Keratinocyte (primary cell): ENCODE data around the gene CLEC16A. TPM values are rescaled to one million over a fixed set of nuclear protein-coding genes. Genes with fewer than 3 reads are reported as not detected.

Source experiments
- DNase-seq: peaks from one replicate; pipeline ENCODE4 v3.0.0-alpha.2; 2011; ENCODE audit warnings: low read depth, missing footprints, low spot score
- FAIRE-seq: peaks from 2 replicates; lab custom pipeline; 2011; peaks lifted over from hg19 to GRCh38; lab: Jason Lieb, UNC
- H2AFZ ChIP-seq: 2 replicates; pipeline ENCODE4 v1.6.0; 2012; ENCODE audit warnings: low read length, control low read depth, inconsistent platforms; ENCODE audit not compliant: control insufficient read depth
- H3K27ac ChIP-seq: 2 replicates; pipeline ENCODE4 v1.5.1; 2011; ENCODE audit warnings: low read length; ENCODE audit not compliant: control insufficient read depth, insufficient read depth
- H3K27me3 ChIP-seq: 3 replicates; pipeline ENCODE4 v1.6.0; 2011; ENCODE audit warnings: low read length; ENCODE audit not compliant: control insufficient read depth, insufficient read depth; ENCODE audit errors: extremely low read depth
- H3K36me3 ChIP-seq, 2 experiments: 2 replicates in 1 of 2; 3 replicates in 1 of 2; pipeline ENCODE4 v1.5.1; 2011; ENCODE audit warnings: low read length in 2 of 2, mild to moderate bottlenecking in 1 of 2; ENCODE audit not compliant: control insufficient read depth in 2 of 2, insufficient read depth in 2 of 2; ENCODE audit errors: extremely low read depth in 1 of 2
- H3K4me1 ChIP-seq: 3 replicates; pipeline ENCODE4 v1.5.1; 2011; ENCODE audit warnings: low read length; ENCODE audit not compliant: control insufficient read depth, insufficient read depth; ENCODE audit errors: extremely low read depth
- H3K4me2 ChIP-seq: 3 replicates; pipeline ENCODE4 v1.6.0; 2011; ENCODE audit warnings: low read depth, low read length; ENCODE audit not compliant: control insufficient read depth, insufficient read depth; ENCODE audit errors: extremely low read depth
- H3K4me3 ChIP-seq, 3 experiments: fragments of 200-600 bp in 1 of 3; sonication (generic) in 1 of 3; 2 replicates in 2 of 3; 3 replicates in 1 of 3; pipeline ENCODE4 v1.5.1; 2011 to 2016; ENCODE audit warnings: low read length in 3 of 3, mild to moderate bottlenecking in 3 of 3, control low read depth in 2 of 3, inconsistent platforms in 1 of 3, low read depth in 1 of 3, mixed read lengths in 1 of 3, mixed run types in 1 of 3, moderate library complexity in 1 of 3; ENCODE audit not compliant: control insufficient read depth in 2 of 3, insufficient read depth in 2 of 3; ENCODE audit errors: extremely low read depth in 1 of 3
- H3K79me2 ChIP-seq: 2 replicates; pipeline ENCODE4 v1.6.0; 2012; ENCODE audit warnings: low read length; ENCODE audit not compliant: control insufficient read depth, insufficient read depth
- H3K9ac ChIP-seq: 3 replicates; pipeline ENCODE4 v1.6.0; 2011; ENCODE audit warnings: low read length; ENCODE audit not compliant: control insufficient read depth, insufficient read depth; ENCODE audit errors: extremely low read depth
- H3K9me1 ChIP-seq: 3 replicates; pipeline ENCODE4 v1.6.0; 2011; ENCODE audit warnings: low read length; ENCODE audit not compliant: control insufficient read depth, insufficient read depth; ENCODE audit errors: extremely low read depth
- H3K9me3 ChIP-seq: 2 replicates; pipeline ENCODE4 v1.5.1; 2012; ENCODE audit warnings: low read depth, low read length; ENCODE audit not compliant: control insufficient read depth
- H4K20me1 ChIP-seq: 3 replicates; pipeline ENCODE4 v1.6.0; 2011; ENCODE audit warnings: low read length; ENCODE audit not compliant: control insufficient read depth, insufficient read depth; ENCODE audit errors: extremely low read depth
- EZH2 ChIP-seq: IDR thresholded peaks from one replicate; pipeline ENCODE4 v1.6.1; 2012; ENCODE audit warnings: inconsistent platforms, mild to moderate bottlenecking, low read length, moderate library complexity
- dilution Hi-C: fragments of 300-500 bp; cut with MboI; formaldehyde crosslinking; loops from one replicate; pipeline ENCODE4 v1.7.0; 2020; ENCODE audit warnings: low sequenced_read_pairs; ENCODE audit not compliant: extremely low pct_ligation_motif_present
- polyA plus RNA-seq, 5 experiments: library from polyadenylated mRNA; depleted of rRNA in 3 of 5; stranded (reverse) in 3 of 5; stranded (forward) in 1 of 5; unstranded in 1 of 5; fragments of >200 nt; gene quantifications; 1 replicate in 1 of 5; 2 replicates in 3 of 5; 3 replicates in 1 of 5; pipeline versions ENCODE4 v1.2.1 to v1.2.3, GENCODE V29; 2011 to 2012; ENCODE audit warnings: missing spikeins in 2 of 5, low read depth in 1 of 5, low replicate concordance in 1 of 5
- TF ChIP-seq, protein P1 (sequence below), 3 experiments: IDR thresholded peaks in 1 of 3; conservative IDR thresholded peaks in 1 of 3; optimal IDR thresholded peaks in 1 of 3; 2 replicates in 2 of 3; 3 replicates in 1 of 3; pipeline versions ENCODE3 to v1.5.1; 2011; ENCODE audit warnings: low read length in 3 of 3, mild to moderate bottlenecking in 3 of 3, moderate library complexity in 2 of 3, control low read depth in 1 of 3, inconsistent platforms in 1 of 3; ENCODE audit not compliant: insufficient read depth in 2 of 3; ENCODE audit errors: extremely low read depth in 1 of 3

The CLEC16A gene
- polyA plus RNA-seq, 1 donor (not counting 4 experiments of a cell fraction or from before 2014, with no cell fraction given), result 9.5 TPM

DNA sequence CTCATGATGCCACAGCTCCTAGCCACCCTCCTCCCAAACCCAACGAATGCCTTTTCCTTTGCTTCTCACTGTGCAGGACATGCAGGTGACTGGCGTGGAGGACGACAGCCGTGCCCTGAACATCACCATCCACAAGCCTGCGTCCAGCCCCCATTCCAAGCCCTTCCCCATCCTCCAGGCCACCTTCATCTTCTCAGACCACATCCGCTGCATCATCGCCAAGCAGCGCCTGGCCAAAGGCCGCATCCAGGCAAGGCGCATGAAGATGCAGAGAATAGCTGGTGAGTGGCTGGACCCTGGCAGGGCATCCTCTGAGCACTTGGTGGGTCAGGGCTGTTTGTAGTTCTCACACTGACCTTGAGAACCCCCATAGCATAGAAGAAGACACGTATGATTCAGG is 179.3 kb downstream of the CLEC16A start:
- Histone ChIP-seq H3K9me1 (no peaks in the 10 kb centered on the region), H3K4me3 (no peak overlapping the region), H3K9ac (no peak overlapping the region), H2AFZ (no peak overlapping the region), H3K9me3 (no peaks in the 10 kb centered on the region), H4K20me1 (no peaks in the 10 kb centered on the region), H3K36me3 (peaks cover 0 to 20% of the 10 kb centered on the region in 2 experiments), H3K79me2 (no peaks in the 10 kb centered on the region), H3K27me3 (no peaks in the 10 kb centered on the region), H3K4me1 (no peaks in the 10 kb centered on the region), H3K4me2 (no peak overlapping the region), H3K27ac (no peak overlapping the region)
- no peak for FAIRE-seq
- TF ChIP-seq, protein P1, sequence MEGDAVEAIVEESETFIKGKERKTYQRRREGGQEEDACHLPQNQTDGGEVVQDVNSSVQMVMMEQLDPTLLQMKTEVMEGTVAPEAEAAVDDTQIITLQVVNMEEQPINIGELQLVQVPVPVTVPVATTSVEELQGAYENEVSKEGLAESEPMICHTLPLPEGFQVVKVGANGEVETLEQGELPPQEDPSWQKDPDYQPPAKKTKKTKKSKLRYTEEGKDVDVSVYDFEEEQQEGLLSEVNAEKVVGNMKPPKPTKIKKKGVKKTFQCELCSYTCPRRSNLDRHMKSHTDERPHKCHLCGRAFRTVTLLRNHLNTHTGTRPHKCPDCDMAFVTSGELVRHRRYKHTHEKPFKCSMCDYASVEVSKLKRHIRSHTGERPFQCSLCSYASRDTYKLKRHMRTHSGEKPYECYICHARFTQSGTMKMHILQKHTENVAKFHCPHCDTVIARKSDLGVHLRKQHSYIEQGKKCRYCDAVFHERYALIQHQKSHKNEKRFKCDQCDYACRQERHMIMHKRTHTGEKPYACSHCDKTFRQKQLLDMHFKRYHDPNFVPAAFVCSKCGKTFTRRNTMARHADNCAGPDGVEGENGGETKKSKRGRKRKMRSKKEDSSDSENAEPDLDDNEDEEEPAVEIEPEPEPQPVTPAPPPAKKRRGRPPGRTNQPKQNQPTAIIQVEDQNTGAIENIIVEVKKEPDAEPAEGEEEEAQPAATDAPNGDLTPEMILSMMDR (optimal IDR thresholded peaks at IDR 0.05 in 1 of 3, IDR thresholded peaks at IDR 0.05 in 1 of 3, conservative IDR thresholded peaks at IDR 0.05 in 1 of 3; ENCODE audit: extremely low read depth in 1 of 3, insufficient read depth in 2 of 3, low read length in 3 of 3), result no peak
- TF ChIP-seq EZH2, result no peak
- dilution Hi-C loops, result no loop called here
- no peak for DNase-seq

DNA sequence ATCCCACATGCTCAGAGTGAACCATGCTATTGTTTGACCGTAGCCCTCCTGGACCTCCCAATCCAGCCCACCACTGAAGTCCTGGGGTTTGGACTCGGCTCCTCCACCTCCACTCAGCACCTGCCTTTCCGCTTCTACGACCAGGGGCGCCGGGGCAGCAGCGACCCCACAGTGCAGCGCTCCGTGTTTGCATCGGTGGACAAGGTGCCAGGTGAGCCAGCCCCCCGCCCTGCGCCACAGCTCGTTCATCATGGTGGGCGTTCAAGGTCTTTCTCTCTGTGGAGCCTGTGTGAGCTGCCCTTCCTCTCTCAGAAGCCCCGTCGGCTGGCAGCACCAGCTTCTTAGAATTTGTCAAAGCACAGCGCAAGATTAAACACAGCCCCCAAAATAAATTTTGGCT is 181.6 kb downstream of the CLEC16A start:
- Histone ChIP-seq H2AFZ (no peak overlapping the region), H3K9ac (no peak overlapping the region), H4K20me1 (no peaks in the 10 kb centered on the region), H3K9me1 (no peaks in the 10 kb centered on the region), H3K4me1 (no peaks in the 10 kb centered on the region), H3K27ac (no peak overlapping the region), H3K9me3 (no peaks in the 10 kb centered on the region), H3K79me2 (no peaks in the 10 kb centered on the region), H3K4me2 (no peak overlapping the region), H3K4me3 (no peak overlapping the region), H3K27me3 (no peaks in the 10 kb centered on the region), H3K36me3 (peaks cover 0 to 17% of the 10 kb centered on the region in 2 experiments)
- FAIRE-seq (no peak), DNase-seq (no peak)
- no peak for TF ChIP-seq EZH2
- TF ChIP-seq, protein P1 (optimal IDR thresholded peaks at IDR 0.05 in 1 of 3, IDR thresholded peaks at IDR 0.05 in 1 of 3, conservative IDR thresholded peaks at IDR 0.05 in 1 of 3; ENCODE audit: extremely low read depth in 1 of 3, insufficient read depth in 2 of 3, low read length in 3 of 3), result no peak
- dilution Hi-C loops, result no loop called here
